Astrocyte (in vitro differentiated cells and primary cell): ENCODE data around the gene ROR1.

ENCODE experiments used
- EZH2 ChIP-seq: IDR thresholded peaks from 2 replicates; pipeline ENCODE4 v1.6.1; 2012; ENCODE audit warnings: mild to moderate bottlenecking, low read length, inconsistent platforms; ENCODE audit not compliant: insufficient read depth
- TF ChIP-seq, protein P1 (sequence below): IDR thresholded peaks from 2 replicates; pipeline ENCODE4 v1.5.1; 2011; ENCODE audit warnings: low read depth, mild to moderate bottlenecking, inconsistent platforms, low read length, moderate library complexity; ENCODE audit not compliant: insufficient read depth

DNA sequence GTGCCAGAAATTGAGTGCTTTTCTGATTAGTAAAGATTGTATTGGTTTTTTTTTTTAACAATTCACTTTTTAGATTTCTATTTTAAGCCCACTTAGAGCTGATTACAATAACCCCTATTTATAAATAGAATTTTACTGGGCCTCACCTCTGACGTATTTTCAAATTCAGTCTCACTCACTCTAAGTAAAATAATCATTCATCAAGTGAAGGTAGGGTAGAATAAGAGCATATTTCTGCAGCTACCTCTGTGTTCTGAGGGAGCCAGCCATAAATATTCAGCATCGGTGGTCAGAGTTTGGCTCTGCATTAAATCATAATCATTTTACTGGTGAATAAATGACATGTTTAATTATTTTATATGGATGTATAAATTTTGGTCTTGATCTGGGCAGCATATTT, 333.8 kb downstream of the ROR1 start:
- TF ChIP-seq, protein P1, sequence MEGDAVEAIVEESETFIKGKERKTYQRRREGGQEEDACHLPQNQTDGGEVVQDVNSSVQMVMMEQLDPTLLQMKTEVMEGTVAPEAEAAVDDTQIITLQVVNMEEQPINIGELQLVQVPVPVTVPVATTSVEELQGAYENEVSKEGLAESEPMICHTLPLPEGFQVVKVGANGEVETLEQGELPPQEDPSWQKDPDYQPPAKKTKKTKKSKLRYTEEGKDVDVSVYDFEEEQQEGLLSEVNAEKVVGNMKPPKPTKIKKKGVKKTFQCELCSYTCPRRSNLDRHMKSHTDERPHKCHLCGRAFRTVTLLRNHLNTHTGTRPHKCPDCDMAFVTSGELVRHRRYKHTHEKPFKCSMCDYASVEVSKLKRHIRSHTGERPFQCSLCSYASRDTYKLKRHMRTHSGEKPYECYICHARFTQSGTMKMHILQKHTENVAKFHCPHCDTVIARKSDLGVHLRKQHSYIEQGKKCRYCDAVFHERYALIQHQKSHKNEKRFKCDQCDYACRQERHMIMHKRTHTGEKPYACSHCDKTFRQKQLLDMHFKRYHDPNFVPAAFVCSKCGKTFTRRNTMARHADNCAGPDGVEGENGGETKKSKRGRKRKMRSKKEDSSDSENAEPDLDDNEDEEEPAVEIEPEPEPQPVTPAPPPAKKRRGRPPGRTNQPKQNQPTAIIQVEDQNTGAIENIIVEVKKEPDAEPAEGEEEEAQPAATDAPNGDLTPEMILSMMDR: no peak
- no peak for TF ChIP-seq EZH2
